Ishikawa (cell line): ENCODE results near the gene DPYD.

ENCODE experiments used
- CEBPB ChIP-seq: IDR thresholded peaks from 2 replicates; pipeline ENCODE4 v1.6.1; 2012
- CREB1 ChIP-seq: IDR thresholded peaks from 2 replicates; pipeline ENCODE4 v1.6.1; 2012; ENCODE audit warnings: low read depth
- EGR1 ChIP-seq: IDR thresholded peaks from 2 replicates; pipeline ENCODE4 v1.6.1; 2012
- EP300 ChIP-seq: IDR thresholded peaks from 2 replicates; pipeline ENCODE4 v1.6.1; 2012; ENCODE audit warnings: borderline replicate concordance
- FOXM1 ChIP-seq: IDR thresholded peaks from 2 replicates; pipeline ENCODE4 v1.6.1; 2012; ENCODE audit warnings: low read depth, borderline replicate concordance
- NFIC ChIP-seq: IDR thresholded peaks from 2 replicates; pipeline ENCODE4 v1.6.1; 2012
- RAD21 ChIP-seq: IDR thresholded peaks from 2 replicates; pipeline ENCODE4 v1.6.1; 2012; ENCODE audit warnings: low read depth
- TAF1 ChIP-seq: IDR thresholded peaks from 2 replicates; pipeline ENCODE4 v1.6.1; 2012; ENCODE audit warnings: low read depth, mild to moderate bottlenecking
- TCF12 ChIP-seq: IDR thresholded peaks from 2 replicates; pipeline ENCODE4 v1.6.1; 2012; ENCODE audit warnings: low read depth
- TEAD4 ChIP-seq: IDR thresholded peaks from 2 replicates; pipeline ENCODE4 v1.6.1; 2012
- YY1 ChIP-seq: IDR thresholded peaks from 2 replicates; pipeline ENCODE4 v1.6.1; 2012; ENCODE audit warnings: low read depth
- ZBTB7A ChIP-seq: IDR thresholded peaks from 2 replicates; pipeline ENCODE4 v1.6.1; 2012; ENCODE audit warnings: low read depth
- TF ChIP-seq, protein P1 (sequence below): IDR thresholded peaks from 2 replicates; pipeline ENCODE4 v1.6.1; 2012; ENCODE audit warnings: low read depth, mild to moderate bottlenecking
- TF ChIP-seq, protein P2 (sequence below): IDR thresholded peaks from 2 replicates; pipeline ENCODE4 v1.6.1; 2012
- TF ChIP-seq, protein P3 (sequence below): IDR thresholded peaks from 2 replicates; pipeline ENCODE4 v1.6.1; 2012

The DPYD gene

DNA sequence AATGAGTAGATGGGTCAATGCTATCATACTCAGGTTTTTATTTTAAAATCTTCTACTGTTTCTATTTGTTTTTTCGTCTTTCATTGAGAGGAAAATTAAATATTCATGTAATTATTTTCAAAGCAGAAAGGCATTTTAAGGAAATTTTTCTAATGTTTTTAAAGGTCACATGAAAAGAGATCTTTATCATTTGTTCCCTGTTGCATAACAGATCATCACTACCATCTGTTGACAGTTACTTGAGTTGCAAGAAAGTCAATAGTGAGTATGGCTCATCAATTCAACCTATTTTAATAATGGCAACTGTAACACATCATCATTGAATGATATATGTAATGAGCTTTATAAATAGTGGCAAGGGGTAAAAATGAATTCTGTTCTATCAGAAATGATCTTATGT, 369.7 kb downstream of the DPYD start:
- TF ChIP-seq NFIC = no peak
- TF ChIP-seq TAF1 = no peak
- TF ChIP-seq ZBTB7A = no peak
- TF ChIP-seq, protein P1, sequence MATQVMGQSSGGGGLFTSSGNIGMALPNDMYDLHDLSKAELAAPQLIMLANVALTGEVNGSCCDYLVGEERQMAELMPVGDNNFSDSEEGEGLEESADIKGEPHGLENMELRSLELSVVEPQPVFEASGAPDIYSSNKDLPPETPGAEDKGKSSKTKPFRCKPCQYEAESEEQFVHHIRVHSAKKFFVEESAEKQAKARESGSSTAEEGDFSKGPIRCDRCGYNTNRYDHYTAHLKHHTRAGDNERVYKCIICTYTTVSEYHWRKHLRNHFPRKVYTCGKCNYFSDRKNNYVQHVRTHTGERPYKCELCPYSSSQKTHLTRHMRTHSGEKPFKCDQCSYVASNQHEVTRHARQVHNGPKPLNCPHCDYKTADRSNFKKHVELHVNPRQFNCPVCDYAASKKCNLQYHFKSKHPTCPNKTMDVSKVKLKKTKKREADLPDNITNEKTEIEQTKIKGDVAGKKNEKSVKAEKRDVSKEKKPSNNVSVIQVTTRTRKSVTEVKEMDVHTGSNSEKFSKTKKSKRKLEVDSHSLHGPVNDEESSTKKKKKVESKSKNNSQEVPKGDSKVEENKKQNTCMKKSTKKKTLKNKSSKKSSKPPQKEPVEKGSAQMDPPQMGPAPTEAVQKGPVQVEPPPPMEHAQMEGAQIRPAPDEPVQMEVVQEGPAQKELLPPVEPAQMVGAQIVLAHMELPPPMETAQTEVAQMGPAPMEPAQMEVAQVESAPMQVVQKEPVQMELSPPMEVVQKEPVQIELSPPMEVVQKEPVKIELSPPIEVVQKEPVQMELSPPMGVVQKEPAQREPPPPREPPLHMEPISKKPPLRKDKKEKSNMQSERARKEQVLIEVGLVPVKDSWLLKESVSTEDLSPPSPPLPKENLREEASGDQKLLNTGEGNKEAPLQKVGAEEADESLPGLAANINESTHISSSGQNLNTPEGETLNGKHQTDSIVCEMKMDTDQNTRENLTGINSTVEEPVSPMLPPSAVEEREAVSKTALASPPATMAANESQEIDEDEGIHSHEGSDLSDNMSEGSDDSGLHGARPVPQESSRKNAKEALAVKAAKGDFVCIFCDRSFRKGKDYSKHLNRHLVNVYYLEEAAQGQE = no peak
- TF ChIP-seq EP300 = no peak
- no peak for TF ChIP-seq RAD21
- no peak for TF ChIP-seq EGR1
- TF ChIP-seq FOXM1 = no peak

DNA sequence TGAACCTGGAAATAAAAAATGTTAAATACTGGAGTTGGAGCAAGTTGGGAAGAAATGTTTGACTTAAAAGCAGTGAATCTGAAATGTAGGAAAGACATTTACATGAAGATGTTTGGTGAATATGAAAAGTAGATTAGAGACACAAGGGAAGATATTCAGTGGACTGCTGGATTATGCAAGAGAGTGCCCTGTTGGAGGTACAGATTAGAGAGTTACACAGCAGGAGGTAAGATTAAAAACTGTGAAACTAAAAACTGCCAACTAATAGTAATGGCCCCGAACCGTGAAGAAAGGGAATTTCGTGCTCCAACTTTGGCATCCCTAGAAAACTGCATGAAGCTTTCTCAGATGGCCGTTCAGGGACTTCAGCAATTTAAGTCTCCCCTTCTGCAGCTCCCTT, 375.4 kb downstream of the DPYD start:
- TF ChIP-seq TEAD4 (no peak), CREB1 (no peak), TCF12 (no peak), FOXM1 (no peak), CEBPB (no peak), EP300 (no peak), EGR1 (no peak), ZBTB7A (no peak), TAF1 (no peak), NFIC (no peak), RAD21 (no peak), YY1 (no peak)
- TF ChIP-seq, protein P2, sequence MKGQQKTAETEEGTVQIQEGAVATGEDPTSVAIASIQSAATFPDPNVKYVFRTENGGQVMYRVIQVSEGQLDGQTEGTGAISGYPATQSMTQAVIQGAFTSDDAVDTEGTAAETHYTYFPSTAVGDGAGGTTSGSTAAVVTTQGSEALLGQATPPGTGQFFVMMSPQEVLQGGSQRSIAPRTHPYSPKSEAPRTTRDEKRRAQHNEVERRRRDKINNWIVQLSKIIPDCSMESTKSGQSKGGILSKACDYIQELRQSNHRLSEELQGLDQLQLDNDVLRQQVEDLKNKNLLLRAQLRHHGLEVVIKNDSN = no peak
- TF ChIP-seq, protein P1 = no peak
- TF ChIP-seq, protein P3, sequence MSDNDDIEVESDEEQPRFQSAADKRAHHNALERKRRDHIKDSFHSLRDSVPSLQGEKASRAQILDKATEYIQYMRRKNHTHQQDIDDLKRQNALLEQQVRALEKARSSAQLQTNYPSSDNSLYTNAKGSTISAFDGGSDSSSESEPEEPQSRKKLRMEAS = no peak

DNA sequence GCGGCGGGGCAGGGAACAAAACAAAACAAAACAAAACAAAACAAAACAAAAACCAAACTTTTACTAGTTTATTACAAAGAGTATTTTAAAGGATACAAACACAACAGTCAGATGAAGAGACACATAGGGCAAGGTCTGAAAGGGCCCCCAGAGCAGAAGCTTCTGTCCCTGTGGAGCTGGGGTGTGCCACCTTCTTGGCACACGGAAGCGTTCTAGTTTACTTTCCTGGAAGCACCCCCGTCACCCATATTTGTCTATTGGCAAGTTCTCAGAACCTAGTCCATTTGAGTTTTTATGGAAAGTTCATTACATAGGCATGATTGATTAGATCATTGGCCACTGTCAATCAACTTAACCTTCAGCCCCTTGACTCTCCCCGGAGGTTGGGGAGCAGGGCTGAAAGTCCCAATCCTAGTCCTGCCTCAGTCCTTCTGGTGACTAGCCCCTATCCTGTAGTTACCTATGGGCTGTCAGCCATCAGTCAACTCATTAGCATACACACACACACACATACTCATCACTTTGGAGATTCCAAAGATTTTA, 380.4 kb downstream of the DPYD start:
- TF ChIP-seq YY1 (no peak), NFIC (no peak)

DNA sequence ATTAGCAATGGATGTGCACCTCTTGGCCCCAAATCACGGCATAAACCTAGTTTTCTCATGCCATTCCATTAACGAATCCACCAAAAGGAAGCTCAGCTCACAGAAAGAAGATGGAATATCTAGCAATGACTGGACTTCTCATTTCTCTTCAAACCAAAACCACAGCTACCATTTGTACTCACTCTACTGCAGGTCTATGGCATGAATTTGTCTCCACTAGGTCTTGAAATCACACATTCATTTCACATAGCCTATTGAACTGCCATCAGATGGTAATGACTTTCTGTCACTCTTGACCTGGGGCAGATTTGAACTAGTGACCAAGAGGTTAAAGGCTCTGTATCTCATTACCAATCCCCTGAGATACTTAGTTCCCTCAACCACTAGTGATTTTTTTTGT, 382.7 kb downstream of the DPYD start:
- TF ChIP-seq, protein P1 = no peak
- TF ChIP-seq ZBTB7A = no peak
- no peak for TF ChIP-seq FOXM1
- TF ChIP-seq EP300 = no peak
- TF ChIP-seq, protein P2 = no peak
- TF ChIP-seq RAD21 = no peak
- no peak for TF ChIP-seq CREB1
- no peak for TF ChIP-seq CEBPB

DNA sequence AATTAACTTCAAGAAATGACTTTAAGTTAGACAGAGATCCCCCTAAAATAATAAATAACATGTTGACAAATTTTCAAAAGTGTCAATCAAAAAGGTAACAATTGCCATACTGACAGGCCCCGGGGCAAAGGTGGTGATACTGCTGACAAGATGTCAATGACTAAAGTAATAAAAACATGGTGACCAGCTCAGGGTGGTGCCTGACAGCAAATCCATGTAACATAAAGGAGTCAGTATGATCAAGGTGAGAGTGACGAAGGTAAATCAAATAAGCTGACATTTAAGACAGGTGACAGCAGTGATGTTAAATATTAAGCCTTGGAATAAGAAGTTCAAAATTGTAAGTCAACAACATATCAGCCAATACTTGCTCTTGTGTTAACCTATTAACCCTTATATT, 387.5 kb downstream of the DPYD start:
- TF ChIP-seq FOXM1 (no peak), YY1 (no peak), NFIC (no peak), CEBPB (no peak), CREB1 (no peak), TAF1 (no peak), ZBTB7A (no peak), RAD21 (no peak), EP300 (no peak), EGR1 (no peak), TEAD4 (no peak), TCF12 (no peak)
- TF ChIP-seq, protein P1 = no peak
- TF ChIP-seq, protein P3 = no peak
- TF ChIP-seq, protein P2 = no peak
